Measurements from ENCODE around the gene ANKRD23.

Gene ANKRD23

DNA sequence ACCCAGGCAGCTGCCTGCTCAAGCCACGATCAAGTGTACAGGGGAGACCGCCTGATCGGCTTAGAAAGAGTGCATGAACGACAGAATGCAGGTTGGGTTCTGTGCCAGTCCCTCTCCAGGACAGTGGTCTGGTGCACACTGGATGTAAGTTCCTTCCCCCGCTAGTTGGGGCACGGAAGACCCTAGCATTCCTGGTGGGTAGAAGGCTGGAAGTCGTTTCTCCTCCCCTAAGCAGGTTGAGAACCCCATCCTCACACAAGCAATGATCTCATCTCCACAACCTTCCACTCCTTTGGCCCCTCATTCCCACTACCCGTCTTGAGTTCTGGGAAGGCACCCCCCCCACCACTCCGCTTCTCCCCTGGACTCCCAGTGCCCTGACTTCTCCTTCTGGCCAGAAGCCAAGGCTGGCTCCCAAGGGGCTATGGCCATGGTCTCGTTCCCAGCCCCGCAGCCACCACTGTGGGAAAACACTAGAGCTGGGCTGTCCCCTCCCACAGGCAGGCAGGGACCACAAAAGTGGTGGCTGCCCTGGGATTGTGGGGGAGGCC lies 15.4 kb upstream of the ANKRD23 start:
- peak overlapping the region; percentile 72 for H3K27ac ChIP-seq
- no peak for DNase-seq (ENCODE audit: low spot score)
- TF ChIP-seq CTCF (conservative IDR thresholded peaks at IDR 0.05; ENCODE audit: low read depth): no peak
- ChIA-PET CTCF (interaction anchor here (0.6 to 4.5 kb wide), 4 partner anchors 36 to 96 kb away, joined by 3 to 45 read pairs (median 11); no protein-coding TSS in a partner anchor), POLR2A (ENCODE audit: low non-redundant PET) (no interaction called here)

DNA sequence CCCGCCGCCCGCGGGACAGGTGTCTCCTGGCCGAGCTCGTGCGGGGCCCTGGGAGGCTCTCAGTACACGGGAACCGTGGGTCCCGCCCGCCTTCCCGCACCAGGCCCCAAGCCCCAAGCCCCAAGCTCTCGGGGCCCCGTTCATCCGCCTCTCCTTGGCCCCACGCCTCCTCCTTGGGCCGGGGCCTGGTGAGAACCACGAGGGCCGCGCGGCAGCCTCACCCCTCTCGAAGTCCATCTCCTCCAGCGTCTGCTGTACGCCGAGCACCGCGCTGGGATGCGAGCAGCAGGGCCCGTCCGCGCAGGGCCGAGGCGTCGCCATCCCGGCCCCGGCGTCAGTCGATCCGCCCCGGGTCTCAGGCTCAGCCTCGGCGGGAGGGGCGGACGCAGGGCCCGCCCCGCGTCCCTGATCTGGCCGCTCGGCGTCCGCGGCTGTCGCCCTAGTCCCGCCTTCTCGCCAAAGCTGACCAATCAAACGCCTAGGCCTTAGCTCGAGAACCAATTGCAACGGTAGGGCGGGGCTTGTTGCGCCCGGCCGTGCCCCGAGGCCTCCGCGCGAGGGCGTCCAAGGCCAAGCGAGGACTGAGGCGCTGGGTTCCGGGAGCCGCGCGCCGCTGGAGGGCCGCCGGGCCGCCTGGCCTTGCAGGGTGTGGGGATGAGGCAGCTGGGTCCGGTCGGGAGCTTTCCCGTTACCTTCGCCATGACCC lies 14.0 kb upstream of the ANKRD23 start, which contains the start of gene ANKRD39:
TSS of gene ANKRD39 (minus strand) at position 350 of the 706 bp plus-strand sequence. CDS start at position 321, 29 bp downstream.
- CTCF ChIA-PET: interaction anchor here (0.6 to 4.5 kb wide), 20 partner anchors 10 to 537 kb away, joined by 3 to 45 read pairs (median 4); partner anchors contain the start of genes ANKRD23 and CNNM3
- TF ChIP-seq CTCF (conservative IDR thresholded peaks at IDR 0.05; ENCODE audit: low read depth): peak; percentile 91
- peak; percentile 99 for DNase-seq (ENCODE audit: low spot score)
- POLR2A ChIA-PET (ENCODE audit: low non-redundant PET): interaction anchor here (0.5 to 1.3 kb wide), 5 partner anchors 10 to 239 kb away, joined by 3 to 9 read pairs (median 3); no protein-coding TSS in a partner anchor
- H3K27ac ChIP-seq: peak within 1 kb of the TSS; percentile 72

GRCh38 chr2:96856776-96857666 lies 13.2 kb upstream of the ANKRD23 start:
- H3K27ac ChIP-seq: peak overlapping the region; percentile 72
- ChIA-PET POLR2A (ENCODE audit: low non-redundant PET) (interaction anchor here (1.0 to 1.3 kb wide), 2 partner anchors 11 to 19 kb away, joined by 3 to 9 read pairs; no protein-coding TSS in a partner anchor), CTCF (interaction anchor here (0.6 to 4.5 kb wide), 13 partner anchors 11 to 128 kb away, joined by 3 to 45 read pairs (median 4); partner anchors contain the start of gene CNNM3)
- TF ChIP-seq CTCF (conservative IDR thresholded peaks at IDR 0.05; ENCODE audit: low read depth): no peak
- DNase-seq (ENCODE audit: low spot score): no peak

- DNase-seq (ENCODE audit: low spot score): no peak
- POLR2A ChIA-PET (ENCODE audit: low non-redundant PET): no interaction called here
- CTCF ChIA-PET: interaction anchor here (0.6 kb wide), 2 partner anchors 69 to 98 kb away, joined by 3 to 4 read pairs; no protein-coding TSS in a partner anchor
- no peak for TF ChIP-seq CTCF (conservative IDR thresholded peaks at IDR 0.05; ENCODE audit: low read depth)
- H3K27ac ChIP-seq: no peak overlapping the region; the same call in 1 of the 2 replicates
Measured at GRCh38 chr2:96853321-96853720, 9.5 kb upstream of the ANKRD23 start.

DNA sequence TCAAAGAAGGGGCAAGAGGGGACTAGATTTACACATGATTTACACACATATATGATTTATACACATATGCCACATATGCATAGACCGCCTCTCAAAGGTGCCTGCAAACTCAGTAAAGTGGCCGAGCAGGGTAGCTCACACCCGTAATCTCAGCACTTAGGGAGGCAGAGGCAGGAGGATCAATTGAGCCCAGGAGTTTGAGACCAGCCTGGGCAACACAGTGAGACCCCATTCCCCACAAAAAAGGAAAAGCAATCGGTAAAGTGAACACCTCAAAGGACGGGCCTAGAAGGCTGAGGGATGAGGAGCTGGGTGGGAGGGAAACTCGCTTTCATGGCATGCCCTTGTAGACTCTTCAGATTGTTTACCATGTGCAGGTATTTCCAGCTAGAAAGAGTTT lies 8.8 kb upstream of the ANKRD23 start:
- TF ChIP-seq CTCF (conservative IDR thresholded peaks at IDR 0.05; ENCODE audit: low read depth): no peak
- ChIA-PET POLR2A (ENCODE audit: low non-redundant PET) (no interaction called here), CTCF (interaction anchor here (0.6 kb wide), 3 partner anchors 68 to 215 kb away, joined by 3 to 4 read pairs (median 3); no protein-coding TSS in a partner anchor)
- DNase-seq (ENCODE audit: low spot score): no peak
- no peak overlapping the region for H3K27ac ChIP-seq

GRCh38 chr2:96848264-96848663 lies 4.4 kb upstream of the ANKRD23 start:
- no peak overlapping the region for H3K27ac ChIP-seq
- ChIA-PET POLR2A (ENCODE audit: low non-redundant PET) (no interaction called here), CTCF (no interaction called here)
- no peak for DNase-seq (ENCODE audit: low spot score)
- no peak for TF ChIP-seq CTCF (conservative IDR thresholded peaks at IDR 0.05; ENCODE audit: low read depth)
